Tibial artery (tissue), 4 donors: ENCODE results near the gene ZNF784.

Experiments
- DNase-seq, 2 donors: peaks; one replicate each; pipeline ENCODE4 v3.0.0-alpha.2; 2019
- H3K27ac ChIP-seq, 2 donors: fragments of 200-600 bp; sonication (generic) in 1 of 2; 1 replicate in 1 of 2; 2 replicates in 1 of 2; pipeline ENCODE4 v1.5.1; 2018 to 2019; ENCODE audit warnings: mild to moderate bottlenecking in 1 of 2
- H3K27me3 ChIP-seq, 2 donors: fragments of 200-600 bp; sonication (generic) in 1 of 2; one replicate each; pipeline versions ENCODE4 v1.5.1 to v1.6.0; 2016 to 2019
- H3K36me3 ChIP-seq, 3 donors: fragments of 200-600 bp; sonication (generic) in 2 of 3; one replicate each; pipeline ENCODE4 v1.5.1; 2016 to 2019; ENCODE audit warnings: mild to moderate bottlenecking in 2 of 3
- H3K4me1 ChIP-seq, 4 donors: fragments of 200-600 bp; sonication (generic) in 2 of 4; 1 replicate in 3 of 4; 2 replicates in 1 of 4; pipeline ENCODE4 v1.5.1; 2016 to 2019
- H3K4me3 ChIP-seq, 2 donors: fragments of 200-600 bp; sonication (generic) in 1 of 2; 1 replicate in 1 of 2; 2 replicates in 1 of 2; pipeline ENCODE4 v1.5.1; 2018 to 2019; ENCODE audit warnings: mild to moderate bottlenecking in 2 of 2
- H3K9me3 ChIP-seq, 3 donors: fragments of 200-600 bp; sonication (generic) in 1 of 3; one replicate each; pipeline ENCODE4 v1.5.1; 2016 to 2019
- intact Hi-C: fragments of 100-400 bp; cut with DNase I; formaldehyde crosslinking; loops from one replicate; pipeline ENCODE4 v1.15.0; 2023; ENCODE audit warnings: low total_unique reads
- TF ChIP-seq, protein P1 (sequence below), 2 experiments: fragments of 200-600 bp in 1 of 2; fragments of 450-650 bp in 1 of 2; IDR thresholded peaks; one replicate each; pipeline ENCODE4 v1.5.1; 2017 to 2019; ENCODE audit warnings: antibody characterized with exemption in 2 of 2, mild to moderate bottlenecking in 1 of 2, moderate library complexity in 1 of 2

ZNF784 gene

DNA sequence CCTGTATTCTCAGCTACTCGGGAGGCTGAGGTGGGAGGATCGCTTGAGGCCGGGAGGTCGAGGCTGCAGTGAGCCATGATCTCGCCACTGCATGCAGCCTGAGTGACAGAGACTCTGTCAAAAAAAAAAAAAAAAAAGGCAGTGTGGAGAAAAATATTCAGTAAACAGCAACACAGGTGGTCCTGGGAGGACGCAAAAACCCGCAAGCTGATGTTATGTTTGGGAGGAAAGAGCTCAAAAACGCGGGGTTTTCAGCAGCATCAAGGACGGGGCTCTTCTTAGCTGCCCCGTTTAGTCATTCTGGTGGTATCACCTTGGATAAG, 599 bp upstream of the ZNF784 start:
- Histone ChIP-seq H3K4me1 (peaks cover 0 to 14% (median 6%) of the 10 kb centered on the region in 4 donors), H3K4me3 (peak overlapping the region; percentile 59 to 61), H3K27ac (peak overlapping the region; percentile 89 to 93), H3K9me3 (no peaks in the 10 kb centered on the region), H3K36me3 (peaks cover 6 to 25% (median 10%) of the 10 kb centered on the region in 3 donors), H3K27me3 (no peaks in the 10 kb centered on the region)
- no peak for DNase-seq
- TF ChIP-seq, protein P1, sequence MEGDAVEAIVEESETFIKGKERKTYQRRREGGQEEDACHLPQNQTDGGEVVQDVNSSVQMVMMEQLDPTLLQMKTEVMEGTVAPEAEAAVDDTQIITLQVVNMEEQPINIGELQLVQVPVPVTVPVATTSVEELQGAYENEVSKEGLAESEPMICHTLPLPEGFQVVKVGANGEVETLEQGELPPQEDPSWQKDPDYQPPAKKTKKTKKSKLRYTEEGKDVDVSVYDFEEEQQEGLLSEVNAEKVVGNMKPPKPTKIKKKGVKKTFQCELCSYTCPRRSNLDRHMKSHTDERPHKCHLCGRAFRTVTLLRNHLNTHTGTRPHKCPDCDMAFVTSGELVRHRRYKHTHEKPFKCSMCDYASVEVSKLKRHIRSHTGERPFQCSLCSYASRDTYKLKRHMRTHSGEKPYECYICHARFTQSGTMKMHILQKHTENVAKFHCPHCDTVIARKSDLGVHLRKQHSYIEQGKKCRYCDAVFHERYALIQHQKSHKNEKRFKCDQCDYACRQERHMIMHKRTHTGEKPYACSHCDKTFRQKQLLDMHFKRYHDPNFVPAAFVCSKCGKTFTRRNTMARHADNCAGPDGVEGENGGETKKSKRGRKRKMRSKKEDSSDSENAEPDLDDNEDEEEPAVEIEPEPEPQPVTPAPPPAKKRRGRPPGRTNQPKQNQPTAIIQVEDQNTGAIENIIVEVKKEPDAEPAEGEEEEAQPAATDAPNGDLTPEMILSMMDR (IDR thresholded peaks at IDR 0.05): no peak
- intact Hi-C loops: no loop called here

DNA sequence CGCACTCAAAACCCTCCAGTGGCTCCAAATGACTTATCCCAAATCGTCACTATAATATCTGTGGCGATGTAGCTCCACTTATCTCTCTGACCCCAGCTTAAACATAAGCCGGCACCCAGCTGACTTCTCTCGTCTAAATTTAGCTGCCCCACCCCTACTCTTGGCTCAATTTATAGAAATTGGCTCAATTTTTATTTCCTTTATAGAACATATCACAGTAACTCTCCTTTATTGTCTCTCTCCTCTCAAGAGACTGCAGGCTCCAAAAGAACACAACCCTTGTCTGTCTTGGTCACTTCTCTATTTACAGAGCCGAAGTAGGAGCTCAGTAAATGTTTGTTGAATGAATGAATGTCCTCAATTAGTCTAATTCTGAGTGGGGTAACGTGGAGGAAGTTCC, 805 bp downstream of the ZNF784 start:
- H3K27ac ChIP-seq: peak overlapping the region; percentile 89 to 93
- intact Hi-C loops: loop anchor here (5.0 kb wide), 1 partner anchor 106 kb away; no protein-coding TSS in a partner anchor

DNA sequence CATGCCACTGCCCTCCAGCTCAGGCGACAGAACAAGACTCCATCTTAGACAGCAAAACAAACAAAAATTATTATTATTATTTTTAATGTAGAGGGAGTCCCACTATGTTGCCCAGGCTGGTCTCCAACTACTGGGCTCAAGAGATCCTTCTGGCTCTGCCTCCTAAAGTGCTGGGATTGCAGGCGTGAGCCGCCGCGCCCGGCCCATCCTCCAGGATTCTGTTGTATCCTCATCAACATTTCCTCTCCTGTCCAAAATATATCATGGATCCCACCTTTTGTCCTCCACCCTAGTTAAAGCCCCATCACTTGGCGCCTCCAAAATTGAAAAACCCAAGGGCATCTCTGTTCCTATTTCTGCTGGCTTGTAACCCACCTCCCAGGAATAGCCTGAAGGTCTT, 1.2 kb downstream of the ZNF784 start:
- Histone ChIP-seq H3K4me1 (peaks cover 0 to 14% (median 6%) of the 10 kb centered on the region in 4 donors), H3K27me3 (no peaks in the 10 kb centered on the region), H3K9me3 (no peaks in the 10 kb centered on the region), H3K4me3 (no peak overlapping the region), H3K27ac (peak overlapping the region in 1 of 2 donors; percentile 89), H3K36me3 (peaks cover 6 to 25% (median 10%) of the 10 kb centered on the region in 3 donors)
- TF ChIP-seq, protein P1 (IDR thresholded peaks at IDR 0.05): no peak
- no peak for DNase-seq
- intact Hi-C loops: loop anchor here (5.0 kb wide), 1 partner anchor 106 kb away; no protein-coding TSS in a partner anchor

More for the DNA sequence above, 805 bp downstream of the ZNF784 start:
- peaks cover 0 to 14% (median 6%) of the 10 kb centered on the region in 4 donors for H3K4me1 ChIP-seq
- no peaks in the 10 kb centered on the region for H3K9me3 ChIP-seq
- H3K36me3 ChIP-seq: peaks cover 6 to 25% (median 10%) of the 10 kb centered on the region in 3 donors
- no peak for DNase-seq
- H3K4me3 ChIP-seq: peak overlapping the region; percentile 59 to 61
- TF ChIP-seq, protein P1 (IDR thresholded peaks at IDR 0.05): no peak
- H3K27me3 ChIP-seq: no peaks in the 10 kb centered on the region

DNA sequence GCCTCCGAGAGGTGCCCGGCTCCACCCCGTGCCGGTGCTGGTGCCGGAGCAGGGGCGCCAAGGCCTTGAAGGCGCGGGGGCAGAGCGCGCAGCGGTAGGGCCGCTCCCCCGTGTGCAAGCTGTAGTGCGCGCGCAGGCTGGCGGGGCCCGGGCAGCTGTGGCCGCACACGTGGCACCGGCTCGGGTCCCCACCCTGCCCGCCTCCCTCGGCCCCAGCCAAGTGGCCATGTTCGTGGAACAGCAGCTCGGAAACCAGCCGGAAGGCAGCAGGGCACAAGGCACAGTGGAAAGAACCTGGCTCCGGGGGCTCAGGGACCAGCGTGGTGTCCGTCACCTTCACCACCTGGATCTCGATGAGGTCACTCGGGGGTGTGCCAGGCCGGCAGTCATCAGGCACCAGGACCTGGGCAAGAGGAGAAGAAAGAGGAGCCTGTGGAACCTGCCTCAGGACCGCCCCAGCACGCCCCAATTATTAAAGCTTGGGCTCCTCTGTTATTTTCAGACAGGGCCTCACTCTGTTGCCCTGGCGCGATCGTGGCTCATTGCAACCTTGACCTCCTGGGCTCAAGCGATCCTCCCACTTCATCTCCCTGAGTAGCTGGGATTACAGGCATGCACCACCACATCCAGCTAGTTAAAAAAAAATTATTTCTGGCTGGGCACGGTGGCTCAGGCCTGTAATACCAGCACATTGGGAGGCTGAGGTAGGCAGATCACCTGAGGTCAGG, 2.0 kb downstream of the ZNF784 start:
- TF ChIP-seq, protein P1 (IDR thresholded peaks at IDR 0.05): no peak
- Histone ChIP-seq H3K27me3 (no peaks in the 10 kb centered on the region), H3K4me1 (peaks cover 0 to 14% (median 6%) of the 10 kb centered on the region in 4 donors), H3K27ac (no peak overlapping the region), H3K9me3 (no peaks in the 10 kb centered on the region), H3K4me3 (no peak overlapping the region), H3K36me3 (peaks cover 11 to 30% (median 15%) of the 10 kb centered on the region in 3 donors)
- intact Hi-C loops: loop anchor here (5.0 kb wide), 1 partner anchor 105 kb away; no protein-coding TSS in a partner anchor
- no peak for DNase-seq

DNA sequence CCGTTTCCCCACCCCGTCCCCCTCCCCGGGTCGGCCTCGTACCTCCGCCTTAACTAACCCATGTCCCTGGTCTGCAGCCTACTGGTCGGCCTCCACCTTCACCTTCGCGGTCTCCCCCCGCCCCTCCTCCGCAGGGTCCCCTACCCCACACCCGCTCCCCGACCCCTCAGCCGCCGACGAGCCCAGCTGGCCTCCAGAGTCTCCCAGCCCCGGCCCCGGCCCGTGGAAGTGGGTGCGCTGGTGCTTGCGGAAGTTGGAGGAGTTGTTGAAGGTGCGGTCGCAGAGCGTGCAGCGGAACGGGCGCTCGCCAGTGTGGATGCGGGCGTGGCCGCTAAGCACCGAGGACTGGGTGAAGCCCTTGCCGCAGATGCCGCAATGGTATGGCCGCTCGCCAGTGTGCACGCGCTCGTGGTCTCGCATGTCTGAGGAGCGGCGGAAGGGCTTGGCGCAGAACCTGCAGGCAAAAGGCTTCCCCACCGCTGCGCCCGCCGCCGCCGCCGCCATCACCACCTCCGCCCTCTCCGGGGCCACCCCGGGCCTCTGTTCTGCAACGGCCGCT, 2.6 kb downstream of the ZNF784 start:
- no peak for DNase-seq
- TF ChIP-seq, protein P1 (IDR thresholded peaks at IDR 0.05): no peak
- intact Hi-C loops: loop anchor here (5.0 kb wide), 1 partner anchor 104 kb away; no protein-coding TSS in a partner anchor
- Histone ChIP-seq H3K4me1 (peaks cover 0 to 14% (median 6%) of the 10 kb centered on the region in 4 donors), H3K27me3 (no peaks in the 10 kb centered on the region), H3K4me3 (no peak overlapping the region), H3K27ac (no peak overlapping the region), H3K9me3 (no peaks in the 10 kb centered on the region), H3K36me3 (peaks cover 17 to 36% (median 22%) of the 10 kb centered on the region in 3 donors)
